ENCODE data around the gene ZNF644. TPM values are rescaled to one million over a fixed set of nuclear protein-coding genes. Genes with fewer than 3 reads are reported as not detected.

The ZNF644 gene
- total RNA-seq, 1 donor from 2014 or later, result 77.9 TPM

DNA sequence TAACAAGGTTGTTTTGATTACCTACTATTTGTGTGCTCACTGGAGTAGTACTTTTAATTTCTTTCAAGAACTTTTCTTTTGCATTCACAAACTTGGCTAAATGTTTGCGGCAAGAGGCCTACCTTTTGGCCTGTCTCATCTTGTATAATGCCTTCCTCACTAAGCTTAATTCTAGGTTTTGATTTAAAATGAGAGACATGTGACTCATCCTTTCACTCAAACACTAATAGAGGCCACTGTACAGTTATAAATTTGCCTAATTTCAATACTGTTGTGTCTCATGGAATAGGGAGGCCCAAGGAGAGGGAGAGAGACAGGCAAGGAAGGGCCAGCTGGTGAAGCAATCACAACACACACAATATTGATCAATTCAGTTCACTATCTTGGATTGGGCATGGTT lies 66.1 kb downstream of the ZNF644 start:
- Mint-ChIP-seq H3K27ac (no peak overlapping the region), H3K36me3 (peaks cover 73% of the 10 kb centered on the region), H3K9me3 (peaks cover 63% of the 10 kb centered on the region)

GRCh38 chr1:90952906-90953305 lies 68.9 kb downstream of the ZNF644 start:
- no peaks in the 10 kb centered on the region for H3K27me3 Mint-ChIP-seq (ENCODE audit: low read depth)
- peaks cover 47% of the 10 kb centered on the region for H3K36me3 Mint-ChIP-seq
- H3K4me1 Mint-ChIP-seq, result no peaks in the 10 kb centered on the region
- no peak overlapping the region for H3K4me3 Mint-ChIP-seq
- no peak overlapping the region for H3K27ac Mint-ChIP-seq
- H3K9me3 Mint-ChIP-seq, result peaks cover 43% of the 10 kb centered on the region
- DNase-seq (ENCODE audit: low spot score in 2 of 2, unreplicated experiment in 2 of 2), result no peak
- TF ChIP-seq, protein P1, sequence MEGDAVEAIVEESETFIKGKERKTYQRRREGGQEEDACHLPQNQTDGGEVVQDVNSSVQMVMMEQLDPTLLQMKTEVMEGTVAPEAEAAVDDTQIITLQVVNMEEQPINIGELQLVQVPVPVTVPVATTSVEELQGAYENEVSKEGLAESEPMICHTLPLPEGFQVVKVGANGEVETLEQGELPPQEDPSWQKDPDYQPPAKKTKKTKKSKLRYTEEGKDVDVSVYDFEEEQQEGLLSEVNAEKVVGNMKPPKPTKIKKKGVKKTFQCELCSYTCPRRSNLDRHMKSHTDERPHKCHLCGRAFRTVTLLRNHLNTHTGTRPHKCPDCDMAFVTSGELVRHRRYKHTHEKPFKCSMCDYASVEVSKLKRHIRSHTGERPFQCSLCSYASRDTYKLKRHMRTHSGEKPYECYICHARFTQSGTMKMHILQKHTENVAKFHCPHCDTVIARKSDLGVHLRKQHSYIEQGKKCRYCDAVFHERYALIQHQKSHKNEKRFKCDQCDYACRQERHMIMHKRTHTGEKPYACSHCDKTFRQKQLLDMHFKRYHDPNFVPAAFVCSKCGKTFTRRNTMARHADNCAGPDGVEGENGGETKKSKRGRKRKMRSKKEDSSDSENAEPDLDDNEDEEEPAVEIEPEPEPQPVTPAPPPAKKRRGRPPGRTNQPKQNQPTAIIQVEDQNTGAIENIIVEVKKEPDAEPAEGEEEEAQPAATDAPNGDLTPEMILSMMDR (IDR thresholded peaks at IDR 0.05; ENCODE audit: unreplicated experiment), result no peak

More for the DNA sequence above, 66.1 kb downstream of the ZNF644 start:
- H3K27me3 Mint-ChIP-seq (ENCODE audit: low read depth), result no peaks in the 10 kb centered on the region
- no peak overlapping the region for H3K4me3 Mint-ChIP-seq
- H3K4me1 Mint-ChIP-seq, result no peaks in the 10 kb centered on the region
- TF ChIP-seq, protein P1 (IDR thresholded peaks at IDR 0.05; ENCODE audit: unreplicated experiment), result no peak
- no peak for DNase-seq (ENCODE audit: low spot score in 2 of 2, unreplicated experiment in 2 of 2)

DNA sequence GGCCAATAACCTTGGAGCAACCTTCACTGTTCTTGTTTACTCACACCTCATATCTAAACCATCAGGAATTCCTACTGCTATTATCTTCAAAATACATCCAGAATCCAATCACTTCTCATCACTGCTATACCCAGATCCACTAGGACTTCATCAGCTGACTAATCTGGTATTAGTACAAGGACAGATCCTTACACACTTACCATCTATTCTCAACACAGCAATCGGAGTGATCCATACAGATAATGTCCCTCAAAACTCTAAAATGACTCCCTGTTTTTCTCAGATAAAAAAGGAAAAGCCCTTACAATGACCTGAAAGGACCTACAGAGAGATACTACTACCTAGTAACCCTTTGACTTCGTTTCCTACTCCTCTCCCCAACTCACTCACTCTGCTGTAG lies 70.8 kb downstream of the ZNF644 start:
- H3K9me3 Mint-ChIP-seq, result peaks cover 25% of the 10 kb centered on the region
- H3K27me3 Mint-ChIP-seq (ENCODE audit: low read depth), result no peaks in the 10 kb centered on the region
- peaks cover 29% of the 10 kb centered on the region for H3K36me3 Mint-ChIP-seq
- H3K4me3 Mint-ChIP-seq, result no peak overlapping the region
- no peak overlapping the region for H3K27ac Mint-ChIP-seq
- no peak for DNase-seq (ENCODE audit: low spot score in 2 of 2, unreplicated experiment in 2 of 2)
- TF ChIP-seq, protein P1 (IDR thresholded peaks at IDR 0.05; ENCODE audit: unreplicated experiment), result no peak
- no peaks in the 10 kb centered on the region for H3K4me1 Mint-ChIP-seq

GRCh38 chr1:90948301-90948700 lies 73.5 kb downstream of the ZNF644 start:
- TF ChIP-seq, protein P1 (IDR thresholded peaks at IDR 0.05; ENCODE audit: unreplicated experiment), result no peak
- Mint-ChIP-seq H3K4me3 (no peak overlapping the region), H3K9me3 (peaks cover 11% of the 10 kb centered on the region), H3K27me3 (ENCODE audit: low read depth) (no peaks in the 10 kb centered on the region), H3K36me3 (peaks cover 10% of the 10 kb centered on the region), H3K4me1 (no peaks in the 10 kb centered on the region), H3K27ac (no peak overlapping the region)
- no peak for DNase-seq (ENCODE audit: low spot score in 2 of 2, unreplicated experiment in 2 of 2)

DNA sequence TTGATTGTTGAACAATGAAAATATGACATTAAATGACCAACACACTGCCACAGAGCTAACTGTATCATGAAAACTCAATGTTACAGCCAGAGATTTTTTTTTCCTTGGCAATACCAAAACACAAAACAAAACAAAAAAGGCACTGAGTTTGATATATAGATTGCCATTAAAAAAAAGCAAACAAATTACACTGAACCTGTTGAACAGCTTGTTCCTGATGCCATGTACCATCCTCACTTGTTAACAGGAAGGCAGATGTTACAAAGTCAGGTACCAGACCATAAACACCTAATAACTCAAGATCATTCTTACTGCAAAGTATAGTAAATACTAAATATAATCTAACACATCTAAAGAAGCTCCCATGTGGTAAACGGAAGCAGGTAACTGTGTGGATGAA lies 75.2 kb downstream of the ZNF644 start:
- H3K4me3 Mint-ChIP-seq, result no peak overlapping the region
- DNase-seq (ENCODE audit: low spot score in 2 of 2, unreplicated experiment in 2 of 2), result no peak
- H3K9me3 Mint-ChIP-seq, result no peaks in the 10 kb centered on the region
- no peaks in the 10 kb centered on the region for H3K4me1 Mint-ChIP-seq
- no peak overlapping the region for H3K27ac Mint-ChIP-seq
- H3K36me3 Mint-ChIP-seq, result no peaks in the 10 kb centered on the region
- TF ChIP-seq, protein P1 (IDR thresholded peaks at IDR 0.05; ENCODE audit: unreplicated experiment), result no peak
- no peaks in the 10 kb centered on the region for H3K27me3 Mint-ChIP-seq (ENCODE audit: low read depth)

DNA sequence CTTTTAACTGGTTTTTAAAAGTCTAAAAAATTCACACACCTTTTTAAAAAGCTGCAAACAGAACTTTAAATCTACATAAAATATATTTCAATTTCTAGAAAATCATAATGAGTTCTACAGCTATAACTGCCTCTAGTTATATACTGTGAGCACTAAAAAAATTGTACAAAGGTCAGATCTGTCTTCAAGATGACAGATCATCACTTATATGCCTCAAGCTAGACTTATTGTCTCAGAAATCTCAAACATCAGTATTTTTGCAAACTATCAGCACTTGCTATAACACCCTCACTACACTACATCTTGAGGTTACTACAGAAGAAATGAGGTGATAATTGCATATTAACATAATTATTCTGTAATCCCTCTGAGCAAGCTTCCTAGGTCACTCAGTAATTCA lies 76.5 kb downstream of the ZNF644 start:
- TF ChIP-seq, protein P1 (IDR thresholded peaks at IDR 0.05; ENCODE audit: unreplicated experiment), result no peak
- Mint-ChIP-seq H3K9me3 (peaks cover 3% of the 10 kb centered on the region), H3K4me3 (no peak overlapping the region), H3K4me1 (no peaks in the 10 kb centered on the region), H3K27ac (no peak overlapping the region), H3K36me3 (peaks cover 9% of the 10 kb centered on the region), H3K27me3 (ENCODE audit: low read depth) (no peaks in the 10 kb centered on the region)
- DNase-seq (ENCODE audit: low spot score in 2 of 2, unreplicated experiment in 2 of 2), result no peak

Measured in mesothelial cell of epicardium (in vitro differentiated cells).